Measurements from ENCODE around the gene DOCK1. TPM values are rescaled to one million over a fixed set of nuclear protein-coding genes. Genes with fewer than 3 reads are reported as not detected.

Gene DOCK1
- total RNA-seq, 1 experiment from 2014 or later = not detected

DNA sequence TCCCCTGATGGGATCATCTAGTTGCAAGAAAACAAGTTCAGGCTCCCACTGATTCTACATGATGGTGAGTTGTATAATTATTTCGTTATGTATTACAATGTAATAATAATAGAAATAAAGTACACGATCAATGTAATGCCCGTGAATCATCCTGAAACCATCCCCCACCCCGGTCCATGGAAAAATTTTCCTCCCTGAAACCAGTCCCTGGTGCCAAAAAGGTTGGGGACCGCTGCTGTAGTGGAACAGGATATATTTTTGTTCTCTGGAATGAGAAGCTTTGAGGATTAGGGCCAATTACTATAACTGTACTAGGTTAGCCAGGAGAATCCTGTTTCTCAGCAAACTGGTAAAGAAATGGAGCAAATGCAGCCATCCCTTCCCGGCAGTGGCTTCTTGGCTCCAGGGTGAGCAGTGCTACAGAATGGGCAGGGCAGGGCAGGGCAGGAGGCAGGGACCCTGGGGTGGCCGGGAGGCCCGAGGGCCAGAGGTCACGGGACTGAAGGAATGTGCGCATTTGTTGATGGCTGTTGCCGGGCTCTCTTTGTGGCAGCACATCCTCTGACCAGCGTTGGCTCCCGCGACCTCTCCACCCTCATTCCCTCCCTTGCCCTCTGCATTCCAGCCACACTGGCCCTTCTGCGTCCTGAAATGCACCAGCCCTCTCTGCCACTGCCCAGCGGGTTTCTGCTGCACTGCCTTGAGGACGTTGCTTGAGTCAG lies 481.5 kb downstream of the DOCK1 start:
- no peaks in the 10 kb centered on the region for H4K20me1 ChIP-seq (ENCODE audit: insufficient read depth, low read depth, low read length)
- no peaks in the 10 kb centered on the region for H3K4me1 ChIP-seq (ENCODE audit: low read length)
- no peak for DNase-seq
- H3K27me3 ChIP-seq (ENCODE audit: low read length) = no peaks in the 10 kb centered on the region
- no peak overlapping the region for H3K27ac ChIP-seq (ENCODE audit: low read length)
- H3K36me3 ChIP-seq (ENCODE audit: insufficient read depth, low read length) = no peaks in the 10 kb centered on the region
- H2AFZ ChIP-seq (ENCODE audit: low read length) = no peak overlapping the region
- no peaks in the 10 kb centered on the region for H3K9me3 ChIP-seq (ENCODE audit: low read length)
- H3K9me2 ChIP-seq (replicated peaks; ENCODE audit: insufficient read depth, low read length) = no peaks in the 10 kb centered on the region
- H3K79me2 ChIP-seq (ENCODE audit: low read length) = no peaks in the 10 kb centered on the region
- H3K4me2 ChIP-seq (ENCODE audit: low read depth, low read length, poor library complexity, severe bottlenecking) = no peak overlapping the region
- H3K9ac ChIP-seq (ENCODE audit: low read length) = no peak overlapping the region
- H3K4me3 ChIP-seq (ENCODE audit: low read length) = no peak overlapping the region

DNA sequence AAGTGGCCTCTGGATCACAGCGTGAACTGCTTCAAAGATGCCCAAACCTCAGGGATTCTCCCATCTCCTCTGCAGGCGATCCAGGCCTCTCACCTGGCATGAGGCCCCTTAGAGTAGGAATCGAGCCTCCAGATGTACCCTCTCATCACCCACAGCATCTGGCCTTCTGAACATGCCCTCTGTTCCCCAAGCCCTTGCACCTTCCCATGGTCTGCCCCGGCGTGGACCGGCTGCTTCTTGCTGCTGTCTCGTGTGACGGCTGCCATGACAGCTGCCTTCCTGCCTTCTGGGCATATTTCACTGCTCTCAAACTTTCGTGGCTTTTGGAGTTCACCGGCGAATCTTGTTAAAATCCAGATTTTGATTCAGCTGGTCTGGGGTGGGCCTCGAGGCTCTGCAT lies 486.6 kb downstream of the DOCK1 start:
- Histone ChIP-seq H3K27ac (ENCODE audit: low read length) (no peak overlapping the region), H3K9me3 (ENCODE audit: low read length) (no peaks in the 10 kb centered on the region), H2AFZ (ENCODE audit: low read length) (no peak overlapping the region), H4K20me1 (ENCODE audit: insufficient read depth, low read depth, low read length) (no peaks in the 10 kb centered on the region), H3K79me2 (ENCODE audit: low read length) (no peaks in the 10 kb centered on the region), H3K9me2 (replicated peaks; ENCODE audit: insufficient read depth, low read length) (no peaks in the 10 kb centered on the region), H3K4me1 (ENCODE audit: low read length) (no peaks in the 10 kb centered on the region), H3K36me3 (ENCODE audit: insufficient read depth, low read length) (no peaks in the 10 kb centered on the region), H3K27me3 (ENCODE audit: low read length) (0 out of 2 replicates have a peak, but pooled peaks cover 3% of the 10 kb centered on the region), H3K4me2 (ENCODE audit: low read depth, low read length, poor library complexity, severe bottlenecking) (no peak overlapping the region), H3K9ac (ENCODE audit: low read length) (no peak overlapping the region), H3K4me3 (ENCODE audit: low read length) (no peak overlapping the region)
- DNase-seq = no peak

DNA sequence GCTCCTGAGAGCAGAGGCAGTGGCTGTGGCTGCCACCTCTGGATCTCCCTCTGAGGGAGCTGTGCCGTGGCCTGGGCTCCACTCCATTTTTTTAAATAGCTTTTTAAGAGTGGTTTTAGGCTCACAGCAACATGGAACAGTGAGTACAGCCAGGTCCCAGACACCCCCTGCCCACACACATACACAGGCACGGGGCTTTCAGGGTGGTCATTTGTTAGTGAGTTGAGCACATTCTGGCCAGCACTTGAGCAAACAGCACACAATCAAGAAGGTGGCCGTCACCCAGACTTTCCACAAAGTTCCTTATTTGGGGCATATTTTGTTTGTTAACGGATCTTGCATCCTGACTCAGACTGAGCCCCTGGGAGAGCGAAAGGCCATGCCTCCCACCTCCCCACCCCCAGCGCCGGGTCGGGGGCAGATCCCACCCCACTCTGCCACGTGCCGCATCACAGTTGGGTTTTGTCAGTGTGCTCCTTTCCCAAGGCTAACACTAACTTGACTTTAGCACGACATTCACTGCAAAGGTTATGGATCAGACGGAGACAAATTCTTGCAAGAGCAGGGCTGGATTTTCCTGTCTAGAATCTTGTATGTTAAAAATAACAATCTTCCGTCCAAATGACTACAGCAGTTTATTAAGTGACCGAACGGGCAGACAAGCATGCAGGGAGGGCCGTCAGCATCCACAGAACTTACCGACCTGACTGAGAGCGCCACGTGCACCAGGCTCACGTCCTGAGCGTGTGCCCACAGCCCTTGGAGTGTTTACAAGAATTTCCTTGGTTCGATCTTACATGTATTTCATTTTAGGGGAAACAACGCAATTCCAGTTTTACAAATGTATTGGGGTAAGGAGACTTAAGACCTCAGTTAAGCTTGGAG lies 487.4 kb downstream of the DOCK1 start:
- Histone ChIP-seq H4K20me1 (ENCODE audit: insufficient read depth, low read depth, low read length) (no peaks in the 10 kb centered on the region), H3K4me2 (ENCODE audit: low read depth, low read length, poor library complexity, severe bottlenecking) (no peak overlapping the region), H3K9me2 (replicated peaks; ENCODE audit: insufficient read depth, low read length) (no peaks in the 10 kb centered on the region), H3K27me3 (ENCODE audit: low read length) (0 out of 2 replicates have a peak, but pooled peaks cover 3% of the 10 kb centered on the region), H3K27ac (ENCODE audit: low read length) (no peak overlapping the region), H3K36me3 (ENCODE audit: insufficient read depth, low read length) (no peaks in the 10 kb centered on the region), H3K9me3 (ENCODE audit: low read length) (no peaks in the 10 kb centered on the region), H3K9ac (ENCODE audit: low read length) (no peak overlapping the region), H2AFZ (ENCODE audit: low read length) (no peak overlapping the region), H3K4me3 (ENCODE audit: low read length) (no peak overlapping the region), H3K4me1 (ENCODE audit: low read length) (no peaks in the 10 kb centered on the region), H3K79me2 (ENCODE audit: low read length) (no peaks in the 10 kb centered on the region)
- DNase-seq = no peak

DNA sequence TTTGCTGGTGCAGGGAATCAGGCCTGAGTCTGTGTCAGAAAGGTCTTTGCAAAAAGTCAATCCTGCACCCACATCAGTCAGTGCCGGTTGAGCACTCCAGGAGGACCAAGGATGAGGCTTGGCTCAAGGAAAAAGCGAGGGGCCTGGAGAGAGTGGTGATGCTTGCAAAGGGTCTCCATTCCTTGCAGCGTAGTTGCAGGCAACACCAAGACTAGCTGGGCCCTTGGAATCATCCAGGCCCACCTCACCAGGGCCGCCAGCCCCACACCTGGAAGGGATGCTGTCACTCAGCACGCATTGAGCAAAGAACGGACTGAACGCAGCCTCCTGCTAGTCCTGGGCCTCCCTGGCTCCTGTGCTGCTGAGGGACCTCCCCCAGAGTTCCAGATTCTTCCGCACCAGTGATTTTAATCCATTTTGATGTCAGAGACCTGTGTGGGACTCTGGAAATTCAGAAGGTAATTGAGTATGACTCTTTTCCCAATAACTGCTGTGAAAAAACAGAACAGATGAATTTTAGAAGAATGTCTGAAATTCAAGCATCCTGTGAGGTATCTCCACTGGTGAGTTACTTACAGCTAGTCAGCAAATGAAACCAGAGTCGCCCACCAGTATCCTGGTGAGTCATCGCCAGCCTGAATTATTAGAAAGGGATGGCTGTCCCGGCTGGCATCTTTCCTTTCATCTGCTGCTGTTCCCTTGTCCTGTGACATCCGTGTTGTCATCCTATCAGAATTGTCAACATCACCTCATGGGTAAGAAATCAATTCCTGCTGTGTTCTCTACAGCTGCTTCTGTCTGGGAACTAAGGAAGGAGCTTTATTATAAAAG lies 493.1 kb downstream of the DOCK1 start:
- H3K27ac ChIP-seq (ENCODE audit: low read length) = no peak overlapping the region
- H3K4me3 ChIP-seq (ENCODE audit: low read length) = no peak overlapping the region
- H3K9ac ChIP-seq (ENCODE audit: low read length) = no peak overlapping the region
- no peaks in the 10 kb centered on the region for H3K4me1 ChIP-seq (ENCODE audit: low read length)
- no peaks in the 10 kb centered on the region for H3K36me3 ChIP-seq (ENCODE audit: insufficient read depth, low read length)
- H3K27me3 ChIP-seq (ENCODE audit: low read length) = 0 out of 2 replicates have a peak, but pooled peaks cover 3% of the 10 kb centered on the region
- no peaks in the 10 kb centered on the region for H4K20me1 ChIP-seq (ENCODE audit: insufficient read depth, low read depth, low read length)
- H3K9me2 ChIP-seq (replicated peaks; ENCODE audit: insufficient read depth, low read length) = no peaks in the 10 kb centered on the region
- H2AFZ ChIP-seq (ENCODE audit: low read length) = no peak overlapping the region
- no peak overlapping the region for H3K4me2 ChIP-seq (ENCODE audit: low read depth, low read length, poor library complexity, severe bottlenecking)
- H3K79me2 ChIP-seq (ENCODE audit: low read length) = no peaks in the 10 kb centered on the region
- DNase-seq = no peak
- H3K9me3 ChIP-seq (ENCODE audit: low read length) = no peaks in the 10 kb centered on the region

DNA sequence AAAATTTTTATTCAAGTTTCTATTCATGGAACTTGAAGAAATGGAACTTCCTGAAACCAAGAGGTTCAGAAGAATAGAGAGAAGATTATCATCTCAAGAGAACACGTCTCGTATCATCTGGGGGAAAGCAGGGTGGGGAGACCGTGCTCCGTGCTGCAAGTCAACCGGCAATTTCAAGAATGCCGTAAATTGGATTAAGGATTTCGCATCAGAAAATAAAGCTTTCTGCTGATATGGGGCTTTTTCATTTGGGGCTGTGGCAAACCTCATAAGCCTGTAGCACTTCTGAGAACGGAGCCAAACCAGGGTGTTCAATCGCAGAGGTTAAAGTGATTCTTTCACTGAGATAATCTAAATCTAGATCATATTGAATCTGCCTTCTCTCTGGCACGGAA lies 493.7 kb downstream of the DOCK1 start:
- Histone ChIP-seq H3K4me1 (ENCODE audit: low read length) (no peaks in the 10 kb centered on the region), H3K9me3 (ENCODE audit: low read length) (no peaks in the 10 kb centered on the region), H3K27ac (ENCODE audit: low read length) (no peak overlapping the region), H3K79me2 (ENCODE audit: low read length) (no peaks in the 10 kb centered on the region), H3K9ac (ENCODE audit: low read length) (no peak overlapping the region), H4K20me1 (ENCODE audit: insufficient read depth, low read depth, low read length) (no peaks in the 10 kb centered on the region), H3K4me3 (ENCODE audit: low read length) (no peak overlapping the region), H3K27me3 (ENCODE audit: low read length) (no peaks in the 10 kb centered on the region), H2AFZ (ENCODE audit: low read length) (no peak overlapping the region), H3K4me2 (ENCODE audit: low read depth, low read length, poor library complexity, severe bottlenecking) (no peak overlapping the region), H3K36me3 (ENCODE audit: insufficient read depth, low read length) (no peaks in the 10 kb centered on the region), H3K9me2 (replicated peaks; ENCODE audit: insufficient read depth, low read length) (no peaks in the 10 kb centered on the region)
- DNase-seq = no peak

DNA sequence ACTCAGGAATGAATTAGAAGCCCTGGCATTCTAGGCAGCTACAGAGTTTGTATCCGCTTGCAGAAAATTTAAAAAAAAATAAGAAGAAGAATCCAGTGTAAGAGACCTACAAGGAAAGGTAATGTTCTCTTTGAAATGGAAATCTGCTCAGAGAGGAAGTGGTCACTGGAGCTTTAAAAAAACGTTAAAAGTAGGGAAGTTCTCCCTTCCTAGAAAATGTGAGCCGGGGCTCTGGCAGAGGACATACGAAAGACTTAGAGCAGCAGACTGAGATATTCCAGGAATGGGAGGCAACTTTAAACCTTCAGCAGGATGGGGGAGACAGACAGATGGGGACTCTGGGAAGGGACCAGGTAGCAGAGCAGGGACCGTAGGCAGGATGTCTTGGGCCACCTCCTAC lies 494.4 kb downstream of the DOCK1 start:
- H3K9me2 ChIP-seq (replicated peaks; ENCODE audit: insufficient read depth, low read length) = no peaks in the 10 kb centered on the region
- H3K36me3 ChIP-seq (ENCODE audit: insufficient read depth, low read length) = no peaks in the 10 kb centered on the region
- no peak overlapping the region for H3K4me3 ChIP-seq (ENCODE audit: low read length)

DNA sequence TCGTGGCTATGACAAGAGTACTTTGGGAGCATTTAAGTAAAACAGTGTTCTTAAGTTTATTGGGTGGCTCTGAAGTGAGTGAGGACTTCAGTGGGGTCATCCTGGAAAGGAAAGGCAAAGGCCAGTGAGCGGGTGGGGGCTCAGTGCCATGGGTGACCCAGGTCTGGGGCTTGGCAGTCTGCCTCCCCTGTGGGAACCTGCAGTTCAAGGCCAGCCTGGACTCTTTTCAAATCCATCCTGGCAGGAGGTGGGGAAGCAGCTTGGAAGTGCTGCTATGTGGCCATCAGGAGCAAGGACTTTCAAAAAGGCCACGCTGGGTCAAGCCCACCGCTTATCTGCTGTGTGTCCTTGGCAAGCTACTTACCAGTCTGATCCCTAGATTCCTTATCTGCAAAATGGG lies 495.0 kb downstream of the DOCK1 start:
- H4K20me1 ChIP-seq (ENCODE audit: insufficient read depth, low read depth, low read length) = no peaks in the 10 kb centered on the region
- no peak for DNase-seq
- H3K9me3 ChIP-seq (ENCODE audit: low read length) = no peaks in the 10 kb centered on the region
- H3K9ac ChIP-seq (ENCODE audit: low read length) = no peak overlapping the region
- H3K79me2 ChIP-seq (ENCODE audit: low read length) = no peaks in the 10 kb centered on the region
- H3K27me3 ChIP-seq (ENCODE audit: low read length) = no peaks in the 10 kb centered on the region
- no peaks in the 10 kb centered on the region for H3K4me1 ChIP-seq (ENCODE audit: low read length)
- H3K9me2 ChIP-seq (replicated peaks; ENCODE audit: insufficient read depth, low read length) = no peaks in the 10 kb centered on the region
- H3K36me3 ChIP-seq (ENCODE audit: insufficient read depth, low read length) = no peaks in the 10 kb centered on the region
- no peak overlapping the region for H3K27ac ChIP-seq (ENCODE audit: low read length)
- H2AFZ ChIP-seq (ENCODE audit: low read length) = no peak overlapping the region
- H3K4me2 ChIP-seq (ENCODE audit: low read depth, low read length, poor library complexity, severe bottlenecking) = no peak overlapping the region
- no peak overlapping the region for H3K4me3 ChIP-seq (ENCODE audit: low read length)

More for the DNA sequence above, 494.4 kb downstream of the DOCK1 start:
- no peaks in the 10 kb centered on the region for H3K4me1 ChIP-seq (ENCODE audit: low read length)
- no peak for DNase-seq
- no peak overlapping the region for H2AFZ ChIP-seq (ENCODE audit: low read length)
- H3K9ac ChIP-seq (ENCODE audit: low read length) = no peak overlapping the region
- no peak overlapping the region for H3K27ac ChIP-seq (ENCODE audit: low read length)
- H3K27me3 ChIP-seq (ENCODE audit: low read length) = no peaks in the 10 kb centered on the region
- no peak overlapping the region for H3K4me2 ChIP-seq (ENCODE audit: low read depth, low read length, poor library complexity, severe bottlenecking)
- H3K9me3 ChIP-seq (ENCODE audit: low read length) = no peaks in the 10 kb centered on the region
- H3K79me2 ChIP-seq (ENCODE audit: low read length) = no peaks in the 10 kb centered on the region
- H4K20me1 ChIP-seq (ENCODE audit: insufficient read depth, low read depth, low read length) = no peaks in the 10 kb centered on the region

All from Karpas-422 (cell line).